Adrenal gland (tissue), 12 donors: ENCODE results near the gene ACACB. TPM values are rescaled to one million over a fixed set of nuclear protein-coding genes. Genes with fewer than 3 reads are reported as not detected.

Experiments
- DNase-seq, 7 donors: peaks; one replicate each; pipeline ENCODE4 v3.0.0-alpha.2; 2019 to 2020
- H3K27ac ChIP-seq, 5 donors: fragments of 200-600 bp; sonication (generic) in 4 of 5; 1 replicate in 3 of 5; 2 replicates in 2 of 5; pipeline versions ENCODE4 v1.5.1 to v1.8.0; 2016 to 2020; ENCODE audit warnings: mild to moderate bottlenecking in 1 of 5
- H3K27me3 ChIP-seq: fragments of 200-600 bp; 2 replicates; pipeline ENCODE4 v1.8.0; 2021
- H3K36me3 ChIP-seq, 2 donors: fragments of 200-600 bp; replicated peaks in 1 of 2; 1 replicate in 1 of 2; 2 replicates in 1 of 2; pipeline versions ENCODE4 v1.5.1 to v1.8.0; 2018 to 2022
- H3K4me1 ChIP-seq, 2 donors: fragments of 200-600 bp; replicated peaks in 1 of 2; 1 replicate in 1 of 2; 2 replicates in 1 of 2; pipeline versions ENCODE4 v1.5.1 to v1.8.0; 2018 to 2021
- H3K4me3 ChIP-seq, 4 donors: fragments of 200-600 bp; sonication (generic) in 3 of 4; one replicate each; pipeline ENCODE4 v1.5.1; 2016 to 2018
- H3K9me3 ChIP-seq, 3 donors: fragments of 200-600 bp; sonication (generic) in 1 of 3; replicated peaks in 1 of 3; 1 replicate in 2 of 3; 2 replicates in 1 of 3; pipeline versions ENCODE4 v1.5.1 to v1.8.0; 2016 to 2021
- POLR2A ChIP-seq, 2 donors: fragments of 450-650 bp; IDR thresholded peaks; one replicate each; pipeline ENCODE4 v1.6.1; 2017; ENCODE audit warnings: antibody characterized with exemption in 2 of 2, mild to moderate bottlenecking in 2 of 2, moderate library complexity in 1 of 2
- WGBS, 4 donors: extraction: QIAGEN DNeasy Blood & Tissue Kit in 2 of 4; methylation state at CpG; one replicate each; pipeline versions ENCODE4 v1.1.5 to v1.1.7; 2013 to 2017; 5-methylcytosine and 5-hydroxymethylcytosine counted together
- intact Hi-C, 2 donors: fragments of 100-400 bp; cut with DNase I; formaldehyde crosslinking; loops; one replicate each; pipeline versions ENCODE4 v1.14.1 to v1.15.0; 2022 to 2023
- polyA plus RNA-seq, 3 donors: library from polyadenylated mRNA; stranded (reverse); fragments of 200-250 nt in 2 of 3; fragments of 350-450 nt in 1 of 3; fragmentation: Illumina TruSeq in 1 of 3; extraction: RNeasy Lipid Tissue Mini Kit (QIAGEN cat#74804) in 1 of 3; gene quantifications; one replicate each; pipeline ENCODE4 v1.2.3, GENCODE V29; 2013 to 2014
- total RNA-seq, 9 donors: library from RNA; depleted of rRNA in 4 of 9; stranded (reverse); fragments of >200 nt in 4 of 9; fragments of 120-200 nt in 1 of 9; fragmentation: NEBNext Ultra II Directional in 1 of 9; extraction: Animal tissue kit (Norgen Biotek cat#: 25700) in 1 of 9; gene quantifications; one replicate each; pipeline versions ENCODE4 v1.1.0 to v1.2.4, GENCODE V29; 2013 to 2023
- TF ChIP-seq, protein P1 (sequence below), 6 experiments: fragments of 450-650 bp in 4 of 6; fragments of 200-600 bp in 2 of 6; sonication (generic) in 1 of 6; IDR thresholded peaks; 1 replicate in 5 of 6; 2 replicates in 1 of 6; pipeline versions ENCODE4 v1.5.1 to v1.8.0; 2016 to 2021; ENCODE audit warnings: antibody characterized with exemption in 6 of 6, mild to moderate bottlenecking in 2 of 6, moderate library complexity in 1 of 6
- donor health status: healthy with polysubstance abuse.
- donor health status: Bipolar disorder and iron deficiency.
- donor health status: DM: yes; HTN: yes; CAD: no.
- donor health status: DM: no; HTN: no; CAD: no.
- donor health status: DM: no; HTN: no; CAD: no.
- donor health status: DM: yes; HTN: yes; CAD: no.

ACACB gene
- total and polyA plus RNA-seq, 12 donors = 35.5 to 143 (median 65.7) TPM

DNA sequence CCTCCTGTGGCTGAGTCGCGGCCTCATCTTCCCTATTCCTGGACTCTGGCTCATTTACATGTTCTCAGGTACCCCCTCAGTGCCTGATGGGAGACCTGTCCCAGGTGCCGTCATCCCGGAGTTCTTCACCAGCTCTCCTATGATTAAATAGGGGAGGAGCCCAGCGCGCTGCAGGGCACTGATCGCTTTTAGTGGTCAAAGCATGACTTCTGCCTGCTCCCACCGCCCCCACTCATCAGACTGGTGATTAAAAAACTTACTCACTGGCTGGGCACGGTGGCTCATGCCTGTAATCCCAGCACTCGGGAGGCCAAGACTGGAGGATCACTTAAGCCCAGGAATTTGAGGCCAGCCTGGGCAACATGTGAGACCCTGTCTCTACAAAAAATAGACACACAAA is 106.8 kb downstream of the ACACB start:
- Histone ChIP-seq H3K27ac (no peak overlapping the region), H3K4me3 (no peak overlapping the region), H3K9me3 (no peaks in the 10 kb centered on the region), H3K36me3 (peaks cover 0 to 84% of the 10 kb centered on the region in 2 donors), H3K27me3 (no peaks in the 10 kb centered on the region), H3K4me1 (no peaks in the 10 kb centered on the region)
- no peak for DNase-seq
- TF ChIP-seq, protein P1, sequence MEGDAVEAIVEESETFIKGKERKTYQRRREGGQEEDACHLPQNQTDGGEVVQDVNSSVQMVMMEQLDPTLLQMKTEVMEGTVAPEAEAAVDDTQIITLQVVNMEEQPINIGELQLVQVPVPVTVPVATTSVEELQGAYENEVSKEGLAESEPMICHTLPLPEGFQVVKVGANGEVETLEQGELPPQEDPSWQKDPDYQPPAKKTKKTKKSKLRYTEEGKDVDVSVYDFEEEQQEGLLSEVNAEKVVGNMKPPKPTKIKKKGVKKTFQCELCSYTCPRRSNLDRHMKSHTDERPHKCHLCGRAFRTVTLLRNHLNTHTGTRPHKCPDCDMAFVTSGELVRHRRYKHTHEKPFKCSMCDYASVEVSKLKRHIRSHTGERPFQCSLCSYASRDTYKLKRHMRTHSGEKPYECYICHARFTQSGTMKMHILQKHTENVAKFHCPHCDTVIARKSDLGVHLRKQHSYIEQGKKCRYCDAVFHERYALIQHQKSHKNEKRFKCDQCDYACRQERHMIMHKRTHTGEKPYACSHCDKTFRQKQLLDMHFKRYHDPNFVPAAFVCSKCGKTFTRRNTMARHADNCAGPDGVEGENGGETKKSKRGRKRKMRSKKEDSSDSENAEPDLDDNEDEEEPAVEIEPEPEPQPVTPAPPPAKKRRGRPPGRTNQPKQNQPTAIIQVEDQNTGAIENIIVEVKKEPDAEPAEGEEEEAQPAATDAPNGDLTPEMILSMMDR (IDR thresholded peaks at IDR 0.05) = no peak
- no peak for TF ChIP-seq POLR2A (IDR thresholded peaks at IDR 0.05)
- 92 to 99% (median 94%) methylated on average over 7 to 10 of the region's 10 CpGs for WGBS, 4 donors
- intact Hi-C loops = no loop called here

DNA sequence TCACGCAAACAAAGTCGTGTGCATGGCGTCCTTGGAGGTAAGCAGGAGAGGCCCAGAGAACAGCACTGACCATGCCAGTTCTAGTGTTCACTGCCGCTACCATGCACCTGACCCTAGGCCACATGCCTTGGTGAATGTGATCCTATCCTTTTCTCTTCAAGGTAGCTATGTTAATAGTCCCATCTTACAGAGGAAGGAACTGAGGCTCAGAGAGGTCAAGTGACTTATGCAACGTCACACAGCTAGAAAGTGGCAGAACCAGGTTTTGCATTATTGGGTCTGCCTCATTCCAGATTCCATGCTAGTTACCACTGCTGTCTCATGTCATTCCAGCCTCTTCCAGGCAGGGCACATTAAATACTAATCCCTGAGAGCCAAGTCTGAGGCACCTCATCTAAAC is 107.5 kb downstream of the ACACB start:
- 91 to 97% (median 94%) methylated on average over 5 of the region's 5 CpGs for WGBS, 4 donors
- Histone ChIP-seq H3K9me3 (no peaks in the 10 kb centered on the region), H3K36me3 (peaks cover 0 to 88% of the 10 kb centered on the region in 2 donors), H3K4me1 (no peaks in the 10 kb centered on the region), H3K27me3 (no peaks in the 10 kb centered on the region), H3K27ac (peak overlapping the region in 1 of 5 donors; percentile 16), H3K4me3 (no peak overlapping the region)
- no peak for TF ChIP-seq POLR2A (IDR thresholded peaks at IDR 0.05)
- TF ChIP-seq, protein P1 (IDR thresholded peaks at IDR 0.05) = no peak
- intact Hi-C loops = no loop called here
- DNase-seq = no peak

DNA sequence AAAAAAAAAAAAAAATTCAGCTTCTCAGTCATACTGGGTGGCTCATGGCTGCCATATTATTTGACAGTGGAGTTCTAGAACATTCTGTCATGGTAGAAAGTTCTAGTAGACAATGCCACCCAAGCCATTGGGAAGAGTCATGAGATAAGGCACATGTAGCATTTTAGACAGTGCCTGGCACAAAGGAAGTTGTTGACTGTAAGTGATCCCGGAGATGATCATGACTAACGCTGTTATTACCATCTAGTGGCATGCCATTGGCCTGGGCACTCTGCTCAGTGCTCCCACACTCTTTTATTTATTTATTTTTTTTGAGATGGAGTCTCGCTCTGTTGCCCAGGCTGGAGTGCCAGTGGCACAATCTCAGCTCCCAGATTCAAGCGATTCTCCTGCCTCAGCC is 112.3 kb downstream of the ACACB start:
- whole genome bisulfite sequencing, 4 donors = 88 to 93% (median 91%) methylated on average over 4 of the region's 4 CpGs
- H3K27ac ChIP-seq = no peak overlapping the region
- no peaks in the 10 kb centered on the region for H3K9me3 ChIP-seq
- intact Hi-C loops = no loop called here
- no peak for TF ChIP-seq POLR2A (IDR thresholded peaks at IDR 0.05)
- TF ChIP-seq, protein P1 (IDR thresholded peaks at IDR 0.05) = no peak
- DNase-seq = no peak
- H3K27me3 ChIP-seq = no peaks in the 10 kb centered on the region
- no peaks in the 10 kb centered on the region for H3K4me1 ChIP-seq
- H3K4me3 ChIP-seq = no peak overlapping the region
- peaks cover 0 to 95% of the 10 kb centered on the region in 2 donors for H3K36me3 ChIP-seq

DNA sequence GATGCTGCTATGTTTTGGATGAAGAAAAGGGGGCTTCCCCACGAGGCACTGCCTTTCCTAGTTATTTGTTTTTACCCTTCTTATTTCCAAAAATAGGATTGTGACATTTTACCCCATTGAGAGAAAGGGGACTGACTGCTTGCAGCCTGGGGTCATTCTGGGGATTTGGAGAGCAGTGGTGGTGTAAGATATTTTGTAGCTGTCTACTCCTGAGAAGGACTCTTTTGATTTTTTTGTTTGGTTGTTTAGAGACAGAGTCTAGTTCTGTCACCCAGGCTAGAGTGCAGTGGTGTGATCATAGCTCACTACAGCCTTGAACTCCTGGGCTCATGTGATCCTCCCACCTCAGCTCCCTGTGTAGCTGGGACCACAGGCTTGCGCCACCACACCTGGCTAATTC is 113.8 kb downstream of the ACACB start:
- Histone ChIP-seq H3K27ac (no peak overlapping the region), H3K27me3 (no peaks in the 10 kb centered on the region), H3K9me3 (no peaks in the 10 kb centered on the region), H3K36me3 (peaks cover 0 to 95% of the 10 kb centered on the region in 2 donors), H3K4me3 (no peak overlapping the region), H3K4me1 (no peaks in the 10 kb centered on the region)
- 72 to 76% (median 74%) methylated on average over 2 of the region's 2 CpGs for WGBS, 4 donors
- no peak for DNase-seq
- no peak for TF ChIP-seq POLR2A (IDR thresholded peaks at IDR 0.05)
- TF ChIP-seq, protein P1 (IDR thresholded peaks at IDR 0.05) = no peak
- intact Hi-C loops = no loop called here
